Loucy (cell line): ENCODE measurements around the gene CYB5R3.

Experiments used
- CTCF ChIP-seq: fragments of 200-600 bp; sonication (generic); conservative IDR thresholded peaks from 2 replicates; pipeline ENCODE4 v1.5.1; 2014; ENCODE audit warnings: mild to moderate bottlenecking, antibody characterized with exemption, low read length
- EZH2phosphoT487 ChIP-seq: fragments of 200-600 bp; IDR thresholded peaks from 2 replicates; pipeline ENCODE4 v1.6.1; 2018; ENCODE audit warnings: antibody characterized with exemption, mild to moderate bottlenecking, moderate library complexity, borderline replicate concordance

DNA sequence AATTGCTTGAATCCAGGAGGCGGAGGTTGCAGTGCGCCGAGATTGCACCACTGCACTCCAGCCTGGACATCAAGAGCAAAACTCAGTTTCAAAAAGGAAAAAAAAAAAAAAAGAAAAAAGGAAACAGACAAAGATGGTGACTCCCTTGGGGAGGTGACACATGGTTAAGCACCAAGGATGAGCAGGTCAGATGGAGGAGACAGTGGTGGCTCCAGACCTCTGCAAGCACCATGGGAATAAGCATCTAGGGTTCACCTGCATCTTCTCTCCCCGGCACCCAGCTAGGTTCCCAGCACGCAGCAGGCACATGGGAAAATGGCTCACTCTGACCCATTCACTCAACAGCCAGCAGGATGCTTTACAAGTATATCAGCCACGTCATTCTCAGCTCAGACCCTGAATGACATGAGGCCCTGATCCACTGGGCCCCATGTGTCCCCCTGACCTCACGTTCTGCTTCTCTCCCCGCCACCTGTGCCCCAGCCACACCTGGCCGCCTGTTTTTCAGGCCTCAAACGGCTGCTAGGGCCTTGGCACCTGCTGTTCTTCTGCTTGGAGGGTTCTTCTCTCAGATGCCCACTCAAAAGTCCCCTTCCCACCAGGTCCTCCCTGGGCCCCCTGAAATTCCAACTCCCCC lies 47.3 kb upstream of the CYB5R3 start:
- TF ChIP-seq CTCF (no peak), EZH2phosphoT487 (no peak)
